ENCODE results near the gene CEP152. TPM values are rescaled to one million over a fixed set of nuclear protein-coding genes. Genes with fewer than 3 reads are reported as not detected.

Gene CEP152
- polyA plus RNA-seq, 1 experiment: 1.7 TPM

DNA sequence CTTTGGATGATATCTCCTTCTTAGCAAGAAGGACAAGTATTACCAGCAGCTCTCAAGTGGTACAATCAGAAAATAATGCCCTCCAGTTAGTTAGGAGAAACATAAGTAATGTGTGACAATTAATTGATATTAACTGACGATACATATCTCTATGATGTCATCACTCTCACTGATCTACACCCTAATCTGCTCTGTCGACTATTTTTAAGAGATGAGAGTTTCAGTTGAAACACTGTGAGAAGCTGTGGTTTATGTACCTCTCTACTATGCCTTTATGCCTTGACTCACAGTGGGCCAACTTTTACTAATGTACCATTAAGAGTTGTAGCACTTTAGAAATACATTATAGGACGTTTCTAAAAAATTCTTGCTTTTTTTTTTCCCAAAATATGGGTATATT lies 8.6 kb downstream of the CEP152 start:
- CTCF ChIA-PET: interaction anchor here (0.5 to 3.2 kb wide), 13 partner anchors 9 to 450 kb away, joined by 3 to 14 read pairs (median 4); partner anchors contain the start of gene CEP152
- no peak for DNase-seq (ENCODE audit: low read depth, low spot score)
- no peak overlapping the region for H3K27ac ChIP-seq (ENCODE audit: low read depth, low read length)
- TF ChIP-seq, protein P1, sequence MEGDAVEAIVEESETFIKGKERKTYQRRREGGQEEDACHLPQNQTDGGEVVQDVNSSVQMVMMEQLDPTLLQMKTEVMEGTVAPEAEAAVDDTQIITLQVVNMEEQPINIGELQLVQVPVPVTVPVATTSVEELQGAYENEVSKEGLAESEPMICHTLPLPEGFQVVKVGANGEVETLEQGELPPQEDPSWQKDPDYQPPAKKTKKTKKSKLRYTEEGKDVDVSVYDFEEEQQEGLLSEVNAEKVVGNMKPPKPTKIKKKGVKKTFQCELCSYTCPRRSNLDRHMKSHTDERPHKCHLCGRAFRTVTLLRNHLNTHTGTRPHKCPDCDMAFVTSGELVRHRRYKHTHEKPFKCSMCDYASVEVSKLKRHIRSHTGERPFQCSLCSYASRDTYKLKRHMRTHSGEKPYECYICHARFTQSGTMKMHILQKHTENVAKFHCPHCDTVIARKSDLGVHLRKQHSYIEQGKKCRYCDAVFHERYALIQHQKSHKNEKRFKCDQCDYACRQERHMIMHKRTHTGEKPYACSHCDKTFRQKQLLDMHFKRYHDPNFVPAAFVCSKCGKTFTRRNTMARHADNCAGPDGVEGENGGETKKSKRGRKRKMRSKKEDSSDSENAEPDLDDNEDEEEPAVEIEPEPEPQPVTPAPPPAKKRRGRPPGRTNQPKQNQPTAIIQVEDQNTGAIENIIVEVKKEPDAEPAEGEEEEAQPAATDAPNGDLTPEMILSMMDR (IDR thresholded peaks at IDR 0.05; ENCODE audit: low read depth, low read length): no peak
- no peaks in the 10 kb centered on the region for H3K9me3 ChIP-seq (ENCODE audit: control insufficient read depth, insufficient read depth, low read length)
- H3K27me3 ChIP-seq (ENCODE audit: control insufficient read depth, insufficient read depth, low read length): no peaks in the 10 kb centered on the region
- POLR2A ChIA-PET: interaction anchor here (0.7 kb wide), 2 partner anchors 42 to 447 kb away, joined by 3 to 6 read pairs; no protein-coding TSS in a partner anchor
- H3K4me3 ChIP-seq (ENCODE audit: low read depth, low read length): no peak overlapping the region

DNA sequence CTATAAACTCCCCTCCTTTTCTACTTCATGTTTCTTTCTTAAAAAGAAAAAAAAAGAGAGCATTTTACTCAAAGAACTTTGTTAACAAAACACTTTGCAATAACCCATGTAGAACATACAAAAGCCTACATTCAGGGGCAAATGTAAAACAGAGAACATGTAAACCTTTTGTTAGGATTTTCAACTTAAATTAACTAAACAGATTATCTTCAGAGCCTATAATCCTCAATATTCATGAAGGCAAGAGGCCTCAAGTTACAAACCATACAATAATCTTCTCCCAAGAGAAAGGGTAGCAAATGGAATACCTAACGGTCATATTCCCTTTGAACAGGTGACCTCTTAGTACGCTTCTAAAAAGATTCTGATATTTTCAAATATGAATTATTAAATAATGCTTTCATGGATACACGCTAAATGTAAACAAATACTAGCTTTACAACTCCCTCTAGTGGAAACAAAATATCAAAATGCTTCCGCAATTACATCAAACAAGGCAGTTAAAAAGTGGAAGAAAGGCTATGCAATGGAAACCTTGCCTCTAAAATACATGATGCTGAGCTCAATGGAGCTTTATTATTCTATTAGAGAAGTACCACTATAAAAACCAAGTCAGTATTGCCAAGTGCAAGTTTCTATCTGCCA lies 9.9 kb downstream of the CEP152 start:
- DNase-seq (ENCODE audit: low read depth, low spot score): no peak
- POLR2A ChIA-PET: no interaction called here
- no peaks in the 10 kb centered on the region for H3K9me3 ChIP-seq (ENCODE audit: control insufficient read depth, insufficient read depth, low read length)
- H3K27ac ChIP-seq (ENCODE audit: low read depth, low read length): no peak overlapping the region
- H3K4me3 ChIP-seq (ENCODE audit: low read depth, low read length): no peak overlapping the region
- no peaks in the 10 kb centered on the region for H3K27me3 ChIP-seq (ENCODE audit: control insufficient read depth, insufficient read depth, low read length)
- CTCF ChIA-PET: interaction anchor here (0.6 to 3.2 kb wide), 27 partner anchors 9 to 495 kb away, joined by 3 to 14 read pairs (median 3); partner anchors contain the start of gene CEP152
- TF ChIP-seq, protein P1 (IDR thresholded peaks at IDR 0.05; ENCODE audit: low read depth, low read length): peak; percentile 59

DNA sequence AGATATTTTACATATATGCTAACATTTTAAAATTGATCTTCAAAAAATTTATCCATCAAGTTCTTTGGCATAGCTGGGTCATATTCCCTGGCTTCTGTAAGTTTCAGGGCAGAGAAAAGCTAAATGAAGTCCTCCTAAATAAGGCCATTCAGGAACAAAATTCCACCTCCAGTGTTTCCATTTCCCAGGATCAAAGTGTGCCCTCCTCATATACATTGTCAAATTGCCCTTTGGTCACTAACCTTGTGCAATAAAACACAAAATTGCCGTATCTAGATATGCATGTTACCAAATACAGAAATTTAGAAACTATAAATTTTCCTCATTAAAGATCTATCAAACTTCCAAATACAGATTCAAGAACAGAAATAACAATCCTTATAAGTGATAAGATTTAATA lies 10.6 kb downstream of the CEP152 start:
- DNase-seq (ENCODE audit: low read depth, low spot score): no peak
- no peak overlapping the region for H3K27ac ChIP-seq (ENCODE audit: low read depth, low read length)
- H3K9me3 ChIP-seq (ENCODE audit: control insufficient read depth, insufficient read depth, low read length): no peaks in the 10 kb centered on the region
- no peak overlapping the region for H3K4me3 ChIP-seq (ENCODE audit: low read depth, low read length)
- POLR2A ChIA-PET: no interaction called here
- CTCF ChIA-PET: interaction anchor here (0.6 to 3.2 kb wide), 3 partner anchors 10 to 149 kb away, joined by 4 to 14 read pairs (median 5); no protein-coding TSS in a partner anchor
- TF ChIP-seq, protein P1 (IDR thresholded peaks at IDR 0.05; ENCODE audit: low read depth, low read length): no peak
- no peaks in the 10 kb centered on the region for H3K27me3 ChIP-seq (ENCODE audit: control insufficient read depth, insufficient read depth, low read length)

DNA sequence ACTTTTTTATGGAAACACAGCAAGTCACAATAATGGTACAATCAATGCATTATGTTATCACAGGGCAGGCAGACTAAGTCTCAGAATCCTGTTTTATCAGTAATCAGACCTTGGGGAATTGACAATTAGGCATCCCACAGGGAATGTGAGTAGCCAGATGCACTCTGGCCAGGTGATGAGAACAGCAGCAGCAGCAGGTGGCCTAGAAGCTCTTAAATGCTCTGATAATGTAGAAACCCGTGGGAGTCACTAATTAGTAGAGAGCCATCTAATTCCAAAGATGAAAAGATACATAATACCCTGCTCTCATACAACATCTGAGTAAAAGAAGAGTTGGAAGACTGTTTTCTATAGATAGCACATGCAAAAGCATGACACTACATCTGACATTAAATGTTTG lies 12.6 kb downstream of the CEP152 start:
- no peak overlapping the region for H3K27ac ChIP-seq (ENCODE audit: low read depth, low read length)
- no peak for DNase-seq (ENCODE audit: low read depth, low spot score)
- H3K4me3 ChIP-seq (ENCODE audit: low read depth, low read length): no peak overlapping the region
- H3K27me3 ChIP-seq (ENCODE audit: control insufficient read depth, insufficient read depth, low read length): no peaks in the 10 kb centered on the region
- H3K9me3 ChIP-seq (ENCODE audit: control insufficient read depth, insufficient read depth, low read length): no peaks in the 10 kb centered on the region
- ChIA-PET CTCF (no interaction called here), POLR2A (no interaction called here)
- TF ChIP-seq, protein P1 (IDR thresholded peaks at IDR 0.05; ENCODE audit: low read depth, low read length): no peak

DNA sequence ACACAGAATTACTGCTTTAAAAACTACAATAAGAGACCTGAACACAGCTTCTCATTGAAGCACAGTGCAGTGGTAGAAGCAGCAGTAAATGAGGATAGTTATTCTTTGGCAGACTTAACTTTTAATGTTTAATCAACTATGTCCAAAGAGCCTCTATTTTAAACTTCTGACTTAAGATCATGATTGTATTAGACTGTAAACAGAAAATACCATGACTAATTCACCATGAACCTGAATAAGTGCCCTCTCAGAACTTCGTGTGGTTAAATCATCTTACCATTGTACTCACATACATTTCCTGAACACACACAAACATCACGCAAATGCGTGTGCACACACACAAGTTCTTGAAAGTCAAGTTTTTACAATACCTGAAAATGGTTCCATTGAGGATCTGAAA lies 13.9 kb downstream of the CEP152 start:
- peak; percentile 37 for DNase-seq (ENCODE audit: low read depth, low spot score)
- POLR2A ChIA-PET: interaction anchor here (0.6 kb wide), 1 partner anchor 60 kb away, joined by 3 read pairs; no protein-coding TSS in a partner anchor
- CTCF ChIA-PET: no interaction called here
- Histone ChIP-seq H3K27ac (ENCODE audit: low read depth, low read length) (no peak overlapping the region), H3K27me3 (ENCODE audit: control insufficient read depth, insufficient read depth, low read length) (no peaks in the 10 kb centered on the region), H3K4me3 (ENCODE audit: low read depth, low read length) (no peak overlapping the region), H3K9me3 (ENCODE audit: control insufficient read depth, insufficient read depth, low read length) (no peaks in the 10 kb centered on the region)
- TF ChIP-seq, protein P1 (IDR thresholded peaks at IDR 0.05; ENCODE audit: low read depth, low read length): no peak
